Measurements from ENCODE around the gene LZTS2.

DNA sequence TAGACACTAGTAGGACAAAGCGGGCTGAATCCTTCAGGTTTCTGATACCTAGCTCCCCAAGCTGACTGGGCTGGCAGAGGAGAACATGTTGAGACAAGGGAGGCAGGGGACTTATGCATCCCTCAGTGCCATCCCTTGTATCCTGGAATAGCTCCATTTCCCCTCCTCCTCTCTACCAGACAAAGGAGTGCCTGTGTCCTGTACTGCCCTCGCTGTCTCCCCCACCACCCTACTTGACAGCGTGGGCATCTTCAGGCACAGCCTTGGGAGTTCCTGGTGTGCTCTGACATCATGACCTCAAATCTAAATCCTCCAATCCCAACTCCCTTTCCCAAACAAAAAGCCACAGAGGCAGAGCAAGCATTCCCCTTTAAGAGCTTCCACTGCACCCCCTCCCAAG, 40.5 kb downstream of the LZTS2 start:
- TF ChIP-seq, protein P1, sequence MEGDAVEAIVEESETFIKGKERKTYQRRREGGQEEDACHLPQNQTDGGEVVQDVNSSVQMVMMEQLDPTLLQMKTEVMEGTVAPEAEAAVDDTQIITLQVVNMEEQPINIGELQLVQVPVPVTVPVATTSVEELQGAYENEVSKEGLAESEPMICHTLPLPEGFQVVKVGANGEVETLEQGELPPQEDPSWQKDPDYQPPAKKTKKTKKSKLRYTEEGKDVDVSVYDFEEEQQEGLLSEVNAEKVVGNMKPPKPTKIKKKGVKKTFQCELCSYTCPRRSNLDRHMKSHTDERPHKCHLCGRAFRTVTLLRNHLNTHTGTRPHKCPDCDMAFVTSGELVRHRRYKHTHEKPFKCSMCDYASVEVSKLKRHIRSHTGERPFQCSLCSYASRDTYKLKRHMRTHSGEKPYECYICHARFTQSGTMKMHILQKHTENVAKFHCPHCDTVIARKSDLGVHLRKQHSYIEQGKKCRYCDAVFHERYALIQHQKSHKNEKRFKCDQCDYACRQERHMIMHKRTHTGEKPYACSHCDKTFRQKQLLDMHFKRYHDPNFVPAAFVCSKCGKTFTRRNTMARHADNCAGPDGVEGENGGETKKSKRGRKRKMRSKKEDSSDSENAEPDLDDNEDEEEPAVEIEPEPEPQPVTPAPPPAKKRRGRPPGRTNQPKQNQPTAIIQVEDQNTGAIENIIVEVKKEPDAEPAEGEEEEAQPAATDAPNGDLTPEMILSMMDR (conservative IDR thresholded peaks at IDR 0.05; ENCODE audit: low read depth, low read length), result no peak
- TF ChIP-seq EZH2 (IDR thresholded peaks at IDR 0.05; ENCODE audit: low read length, unreplicated experiment) (no peak), EZH2phosphoT487 (IDR thresholded peaks at IDR 0.05; ENCODE audit: borderline replicate concordance, low read length) (no peak)

Measured in PC-3 (cell line).